Fibroblast of lung (primary cell): Measurements from ENCODE around the gene TUBG1.

Source experiments
- EZH2 ChIP-seq: IDR thresholded peaks from 2 replicates; pipeline ENCODE4 v1.5.1; 2012; ENCODE audit warnings: low read length, control low read depth, mild to moderate bottlenecking; ENCODE audit errors: missing control alignments
- TF ChIP-seq, protein P1 (sequence below), 2 donors: IDR thresholded peaks in 1 of 2; conservative IDR thresholded peaks in 1 of 2; 1 replicate in 1 of 2; 2 replicates in 1 of 2; pipeline ENCODE4 v1.5.1; 2011 to 2012; ENCODE audit warnings: low read length in 2 of 2, control low read depth in 1 of 2, inconsistent platforms in 1 of 2, low read depth in 1 of 2, mild to moderate bottlenecking in 1 of 2

GRCh38 chr17:42657824-42658588 lies 48.5 kb downstream of the TUBG1 start:
- TF ChIP-seq, protein P1, sequence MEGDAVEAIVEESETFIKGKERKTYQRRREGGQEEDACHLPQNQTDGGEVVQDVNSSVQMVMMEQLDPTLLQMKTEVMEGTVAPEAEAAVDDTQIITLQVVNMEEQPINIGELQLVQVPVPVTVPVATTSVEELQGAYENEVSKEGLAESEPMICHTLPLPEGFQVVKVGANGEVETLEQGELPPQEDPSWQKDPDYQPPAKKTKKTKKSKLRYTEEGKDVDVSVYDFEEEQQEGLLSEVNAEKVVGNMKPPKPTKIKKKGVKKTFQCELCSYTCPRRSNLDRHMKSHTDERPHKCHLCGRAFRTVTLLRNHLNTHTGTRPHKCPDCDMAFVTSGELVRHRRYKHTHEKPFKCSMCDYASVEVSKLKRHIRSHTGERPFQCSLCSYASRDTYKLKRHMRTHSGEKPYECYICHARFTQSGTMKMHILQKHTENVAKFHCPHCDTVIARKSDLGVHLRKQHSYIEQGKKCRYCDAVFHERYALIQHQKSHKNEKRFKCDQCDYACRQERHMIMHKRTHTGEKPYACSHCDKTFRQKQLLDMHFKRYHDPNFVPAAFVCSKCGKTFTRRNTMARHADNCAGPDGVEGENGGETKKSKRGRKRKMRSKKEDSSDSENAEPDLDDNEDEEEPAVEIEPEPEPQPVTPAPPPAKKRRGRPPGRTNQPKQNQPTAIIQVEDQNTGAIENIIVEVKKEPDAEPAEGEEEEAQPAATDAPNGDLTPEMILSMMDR (conservative IDR thresholded peaks at IDR 0.05 in 1 of 2, IDR thresholded peaks at IDR 0.05 in 1 of 2; ENCODE audit: low read depth in 1 of 2, low read length in 2 of 2): no peak
- no peak for TF ChIP-seq EZH2
